GM23338 (cell line): ENCODE measurements around the gene RER1. TPM values are rescaled to one million over a fixed set of nuclear protein-coding genes. Genes with fewer than 3 reads are reported as not detected.

Source experiments
- ATAC-seq: fragments of 200-7000 bp; cut with Tn5 transposase; 3 replicates; pipeline ENCODE4 v1.9.1; 2020
- DNase-seq: peaks from one replicate; pipeline ENCODE4 v3.0.0-alpha.2; 2015; ENCODE audit warnings: low spot score
- H2AFZ ChIP-seq: fragments of 200-600 bp; sonication (generic); 2 replicates; pipeline ENCODE4 v1.8.0; 2016; ENCODE audit warnings: antibody characterized with exemption, mild to moderate bottlenecking, moderate library complexity
- H3F3A ChIP-seq: fragments of 200-600 bp; sonication (generic); replicated peaks from 2 replicates; pipeline ENCODE4 v1.8.0; 2017; ENCODE audit warnings: antibody characterized with exemption, mixed run types, low read depth
- H3K27ac ChIP-seq: fragments of 200-600 bp; sonication (generic); 2 replicates; pipeline ENCODE4 v1.6.1; 2016; ENCODE audit warnings: low read depth
- H3K27me3 ChIP-seq: fragments of 200-600 bp; sonication (generic); 2 replicates; pipeline ENCODE4 v1.8.0; 2016; ENCODE audit warnings: mild to moderate bottlenecking, mixed run types, moderate library complexity; ENCODE audit not compliant: insufficient read depth
- H3K36me3 ChIP-seq: fragments of 200-600 bp; sonication (generic); 2 replicates; pipeline ENCODE4 v1.8.0; 2016; ENCODE audit warnings: mild to moderate bottlenecking; ENCODE audit not compliant: insufficient read depth
- H3K4me1 ChIP-seq: fragments of 200-600 bp; sonication (generic); 2 replicates; pipeline ENCODE4 v1.8.0; 2016; ENCODE audit warnings: mild to moderate bottlenecking, moderate library complexity; ENCODE audit not compliant: insufficient read depth
- H3K4me2 ChIP-seq: fragments of 200-600 bp; sonication (generic); 2 replicates; pipeline ENCODE4 v1.7.1; 2017; ENCODE audit warnings: mixed run types
- H3K4me3 ChIP-seq: fragments of 200-600 bp; sonication (generic); 2 replicates; pipeline ENCODE4 v1.6.1; 2016; ENCODE audit warnings: mixed run types
- H3K79me2 ChIP-seq: fragments of 200-600 bp; sonication (generic); replicated peaks from 2 replicates; pipeline ENCODE4 v1.8.0; 2017; ENCODE audit warnings: mild to moderate bottlenecking; ENCODE audit not compliant: insufficient read depth
- H3K9me2 ChIP-seq: fragments of 200-600 bp; sonication (generic); 2 replicates; pipeline ENCODE4 v1.8.0; 2017; ENCODE audit not compliant: insufficient read depth
- H4K20me1 ChIP-seq: fragments of 200-600 bp; sonication (generic); replicated peaks from 2 replicates; pipeline ENCODE4 v1.8.0; 2017; ENCODE audit warnings: mild to moderate bottlenecking; ENCODE audit not compliant: insufficient read depth
- H3K27ac Mint-ChIP-seq: 2 replicates; pipeline ENCODE4 v1.8.0; 2020; ENCODE audit warnings: inconsistent platforms, mild to moderate bottlenecking, moderate library complexity, mixed read lengths
- H3K27me3 Mint-ChIP-seq: 3 replicates; pipeline ENCODE4 v1.8.0; 2022; ENCODE audit warnings: low read depth, mild to moderate bottlenecking, moderate library complexity, mixed read lengths, inconsistent platforms; ENCODE audit not compliant: insufficient read depth, poor library complexity
- H3K36me3 Mint-ChIP-seq: 3 replicates; pipeline ENCODE4 v1.8.0; 2021; ENCODE audit warnings: low read depth, mild to moderate bottlenecking, inconsistent platforms, moderate library complexity, mixed read lengths
- H3K4me1 Mint-ChIP-seq: 3 replicates; pipeline ENCODE4 v1.8.0; 2020; ENCODE audit warnings: mild to moderate bottlenecking, inconsistent platforms, mixed read lengths
- H3K4me3 Mint-ChIP-seq: 3 replicates; pipeline ENCODE4 v1.8.0; 2021; ENCODE audit warnings: moderate library complexity, mild to moderate bottlenecking, inconsistent platforms, mixed read lengths
- H3K9me3 Mint-ChIP-seq: 3 replicates; pipeline ENCODE4 v1.8.0; 2020; ENCODE audit warnings: moderate library complexity, mild to moderate bottlenecking, inconsistent platforms, mixed read lengths
- CREB1 ChIP-seq: fragments of 250-450 bp; sonication (Bioruptor Pico); IDR thresholded peaks from 2 replicates; pipeline ENCODE4 v1.5.0; 2020; ENCODE audit warnings: low read depth, mild to moderate bottlenecking, moderate library complexity
- CTCF ChIP-seq, 2 experiments: fragments of 200-600 bp in 1 of 2; sonication (generic) in 1 of 2; conservative IDR thresholded peaks; 2 replicates each; pipeline versions ENCODE4 v1.5.1 to v1.6.1; 2016 to 2017; ENCODE audit warnings: antibody characterized with exemption in 2 of 2, low read depth in 2 of 2, mild to moderate bottlenecking in 2 of 2, moderate library complexity in 1 of 2
- ETS1 ChIP-seq: IDR thresholded peaks from 2 replicates; pipeline ENCODE4 v1.6.1; 2016; ENCODE audit warnings: antibody characterized with exemption
- EZH2 ChIP-seq: fragments of 200-600 bp; sonication (generic); IDR thresholded peaks from one replicate; pipeline ENCODE4 v1.8.0; 2017; ENCODE audit warnings: antibody characterized with exemption, mild to moderate bottlenecking, low read depth; ENCODE audit not compliant: unreplicated experiment
- EZH2phosphoT487 ChIP-seq: fragments of 200-600 bp; sonication (generic); IDR thresholded peaks from one replicate; pipeline ENCODE4 v1.8.1; 2018; ENCODE audit warnings: antibody characterized with exemption; ENCODE audit not compliant: unreplicated experiment
- JUNB ChIP-seq: IDR thresholded peaks from one replicate; pipeline ENCODE4 v1.6.1; 2016; ENCODE audit warnings: antibody characterized with exemption; ENCODE audit not compliant: unreplicated experiment
- NANOG ChIP-seq: IDR thresholded peaks from 2 replicates; pipeline ENCODE4 v1.6.1; 2016; ENCODE audit warnings: antibody characterized with exemption, borderline replicate concordance
- POLR2AphosphoS5 ChIP-seq: IDR thresholded peaks from 2 replicates; pipeline ENCODE4 v1.6.1; 2016; ENCODE audit warnings: antibody characterized with exemption, low read depth
- STAT1 ChIP-seq: IDR thresholded peaks from one replicate; pipeline ENCODE4 v1.6.1; 2016; ENCODE audit warnings: antibody characterized with exemption; ENCODE audit not compliant: unreplicated experiment
- ZNF114 ChIP-seq: fragments of 250-450 bp; sonication (Bioruptor Pico); IDR thresholded peaks from 2 replicates; pipeline ENCODE4 v1.5.0; 2020; ENCODE audit warnings: mild to moderate bottlenecking, moderate library complexity
- ZNF331 ChIP-seq: fragments of 250-450 bp; sonication (Bioruptor Pico); IDR thresholded peaks from 2 replicates; pipeline ENCODE4 v1.5.0; 2020; ENCODE audit warnings: low read depth, mild to moderate bottlenecking, moderate library complexity
- ZNF462 ChIP-seq: fragments of 250-450 bp; sonication (Bioruptor Pico); IDR thresholded peaks from 2 replicates; pipeline ENCODE4 v1.5.0; 2020; ENCODE audit warnings: mild to moderate bottlenecking, moderate library complexity
- polyA plus RNA-seq: library from polyadenylated mRNA; unstranded; fragments of >200 nt; fragmentation: Nextera tagmentation; extraction: Ambion mirVana; gene quantifications from 2 replicates; pipeline ENCODE4 v1.2.1, GENCODE V29; 2016
- total RNA-seq: library from RNA; depleted of rRNA; stranded (reverse); fragments of >200 nt; shearing (Covaris generic); gene quantifications from 2 replicates; pipeline ENCODE4 v1.2.3, GENCODE V29; 2014

The RER1 gene
- total and polyA plus RNA-seq, 2 experiments from 2014 or later = 58.4 to 99.5 TPM

GRCh38 chr1:2437617-2438016, 46.0 kb downstream of the RER1 start (continued):
- TF ChIP-seq ZNF462 (CRISPR knock-in tag) (no peak), ZNF331 (CRISPR knock-in tag) (no peak), EZH2 (no peak), STAT1 (no peak), POLR2AphosphoS5 (no peak), ETS1 (no peak)

GRCh38 chr1:2438038-2438437, 46.4 kb downstream of the RER1 start:
- Mint-ChIP-seq H3K27me3 (peaks cover 7% of the 10 kb centered on the region), H3K4me1 (no peaks in the 10 kb centered on the region), H3K9me3 (no peaks in the 10 kb centered on the region), H3K4me3 (no peak overlapping the region), H3K27ac (no peak overlapping the region), H3K36me3 (no peaks in the 10 kb centered on the region)
- no peak overlapping the region for H2AFZ ChIP-seq
- no peak overlapping the region for H3K4me3 ChIP-seq
- no peaks in the 10 kb centered on the region for H4K20me1 ChIP-seq
- H3K79me2 ChIP-seq = no peaks in the 10 kb centered on the region
- no peak overlapping the region for H3K4me2 ChIP-seq
- TF ChIP-seq CTCF (conservative IDR thresholded peaks at IDR 0.05; ENCODE audit: low read depth in 2 of 2) (no peak), JUNB (no peak), ZNF331 (CRISPR knock-in tag) (no peak), NANOG (no peak), CREB1 (no peak), EZH2phosphoT487 (no peak), STAT1 (no peak), ZNF114 (CRISPR knock-in tag) (no peak)
- DNase-seq = no peak
- no peaks in the 10 kb centered on the region for H3K9me2 ChIP-seq
- no peak overlapping the region for H3K27ac ChIP-seq
- no peaks in the 10 kb centered on the region for H3K36me3 ChIP-seq
- no peaks in the 10 kb centered on the region for H3K4me1 ChIP-seq
- peaks cover 9% of the 10 kb centered on the region for H3K27me3 ChIP-seq
- ATAC-seq = no peak
- H3F3A ChIP-seq = no peaks in the 10 kb centered on the region
